HCT116 (cell line): ENCODE data around the gene NHSL2. TPM values are rescaled to one million over a fixed set of nuclear protein-coding genes. Genes with fewer than 3 reads are reported as not detected.

ENCODE experiments used
- ATAC-seq: fragments of 200-7000 bp; cut with Tn5 transposase; 2 replicates; pipeline ENCODE4 v1.9.1; 2020; ENCODE audit warnings: mild to moderate bottlenecking, moderate library complexity
- BruUV-seq: library from RNA; stranded (reverse); fragments of 400-500 nt; replicated peaks from 2 replicates; lab custom pipeline; 2021; lab: Mats Ljungman, UMichigan
- CTCF ChIA-PET: fragments of 300-600 bp; sonication (Branson Sonifier 250); formaldehyde crosslinking; loops from one replicate; lab custom pipeline; 2021; ENCODE audit warnings: antibody characterized with exemption; lab: Charles Lee
- POLR2A ChIA-PET: fragments of 300-600, 350-600 bp; sonication (Branson Sonifier 250); formaldehyde crosslinking; loops from one replicate; lab custom pipeline; 2021; ENCODE audit warnings: antibody characterized with exemption; lab: Charles Lee
- RAD21 ChIA-PET, 2 experiments: fragments of 300-600 bp; sonication (Branson Sonifier 250); formaldehyde crosslinking; loops; one replicate each; lab custom pipeline; 2023; ENCODE audit warnings: low total read pairs in 2 of 2; ENCODE audit not compliant: uncharacterized antibody in 2 of 2, unreplicated experiment in 2 of 2, low non-redundant PET in 1 of 2; lab: Charles Lee
- DNase-seq: peaks from one replicate; pipeline ENCODE4 v3.0.0-alpha.2; 2010; ENCODE audit warnings: low read depth, low spot score
- H2AFZ ChIP-seq: fragments of 200-600 bp; shearing (Covaris generic), sonication (generic); 2 replicates; pipeline ENCODE4 v1.6.1; 2017; ENCODE audit warnings: low read depth, mixed run types, mixed read lengths, antibody characterized with exemption, low read length; ENCODE audit not compliant: poor library complexity, severe bottlenecking
- H3K27ac ChIP-seq: 2 replicates; pipeline ENCODE4 v1.5.1; 2012; ENCODE audit warnings: low read depth, low read length
- H3K27me3 ChIP-seq: fragments of 200-600 bp; sonication (generic); 2 replicates; pipeline ENCODE4 v1.6.1; 2016; ENCODE audit warnings: mixed run types, low read length, mixed read lengths; ENCODE audit not compliant: insufficient read depth
- H3K36me3 ChIP-seq, 2 experiments: fragments of 200-500 bp in 1 of 2; fragments of 200-600 bp in 1 of 2; sonication (Bioruptor generic) in 1 of 2; sonication (generic) in 1 of 2; 2 replicates each; pipeline versions ENCODE4 v1.5.1 to v1.6.1; 2014 to 2016; ENCODE audit warnings: low read length in 2 of 2, inconsistent platforms in 1 of 2, mixed read lengths in 1 of 2, mixed run types in 1 of 2; ENCODE audit not compliant: insufficient read depth in 2 of 2, control insufficient read depth in 1 of 2
- H3K4me1 ChIP-seq, 2 experiments: fragments of 200-600 bp in 1 of 2; sonication (generic) in 1 of 2; 2 replicates each; pipeline versions ENCODE4 v1.5.1 to v1.6.1; 2012 to 2017; ENCODE audit warnings: low read length in 2 of 2, inconsistent platforms in 1 of 2, mild to moderate bottlenecking in 1 of 2, mixed read lengths in 1 of 2, mixed run types in 1 of 2, moderate library complexity in 1 of 2; ENCODE audit not compliant: insufficient read depth in 2 of 2, control insufficient read depth in 1 of 2
- H3K4me2 ChIP-seq: fragments of 200-600 bp; sonication (generic); 2 replicates; pipeline ENCODE4 v1.6.1; 2017; ENCODE audit warnings: mixed run types, low read length, mixed read lengths
- H3K4me3 ChIP-seq, 2 experiments: fragments of 200-600 bp in 1 of 2; sonication (generic) in 1 of 2; replicated peaks in 1 of 2; 2 replicates each; pipeline ENCODE4 v1.5.1; 2011 to 2016; ENCODE audit warnings: low read length in 2 of 2, control low read depth in 1 of 2, low read depth in 1 of 2, mild to moderate bottlenecking in 1 of 2, mixed read lengths in 1 of 2, mixed run types in 1 of 2
- H3K79me2 ChIP-seq: fragments of 200-600 bp; sonication (generic); 2 replicates; pipeline ENCODE4 v1.6.1; 2017; ENCODE audit warnings: mild to moderate bottlenecking, mixed run types, low read length, moderate library complexity, mixed read lengths; ENCODE audit not compliant: insufficient read depth
- H3K9ac ChIP-seq: fragments of 200-600 bp; sonication (generic); 2 replicates; pipeline ENCODE4 v1.6.1; 2016; ENCODE audit warnings: low read length, mixed read lengths
- H3K9me2 ChIP-seq: fragments of 200-600 bp; sonication (generic), shearing (Covaris generic); 2 replicates; pipeline ENCODE4 v1.6.1; 2017; ENCODE audit warnings: mixed run types, mild to moderate bottlenecking, moderate library complexity; ENCODE audit not compliant: insufficient read depth
- H3K9me3 ChIP-seq, 2 experiments: fragments of 200-500 bp in 1 of 2; fragments of 200-600 bp in 1 of 2; sonication (Bioruptor generic) in 1 of 2; sonication (generic) in 1 of 2; 2 replicates each; pipeline ENCODE4 v1.6.1; 2014 to 2017; ENCODE audit warnings: low read length in 2 of 2, mixed read lengths in 2 of 2, inconsistent platforms in 1 of 2, low read depth in 1 of 2, mild to moderate bottlenecking in 1 of 2, mixed run types in 1 of 2, moderate library complexity in 1 of 2; ENCODE audit not compliant: control insufficient read depth in 1 of 2, insufficient read depth in 1 of 2
- H4K20me1 ChIP-seq: fragments of 200-600 bp; sonication (generic), shearing (Covaris generic); 2 replicates; pipeline ENCODE4 v1.6.1; 2017; ENCODE audit warnings: mixed run types, mild to moderate bottlenecking, moderate library complexity; ENCODE audit not compliant: insufficient read depth
- CBX3 ChIP-seq: IDR thresholded peaks from 2 replicates; pipeline ENCODE4 v1.6.1; 2012; ENCODE audit warnings: low read depth
- CEBPB ChIP-seq: IDR thresholded peaks from 2 replicates; pipeline ENCODE4 v1.6.1; 2012; ENCODE audit warnings: low read depth
- CTCF ChIP-seq, 3 experiments: fragments of 200-600 bp in 1 of 3; sonication (generic) in 1 of 3; IDR thresholded peaks in 2 of 3; conservative IDR thresholded peaks in 1 of 3; 2 replicates each; pipeline ENCODE4 v1.5.1; 2012 to 2017; ENCODE audit warnings: low read depth in 2 of 3, low read length in 2 of 3, antibody characterized with exemption in 1 of 3, borderline replicate concordance in 1 of 3, control low read depth in 1 of 3, mild to moderate bottlenecking in 1 of 3, mixed read lengths in 1 of 3, mixed run types in 1 of 3, moderate library complexity in 1 of 3; ENCODE audit not compliant: insufficient read depth in 1 of 3
- EGR1 ChIP-seq: IDR thresholded peaks from 2 replicates; pipeline ENCODE4 v1.6.1; 2012; ENCODE audit warnings: low read depth
- ELF1 ChIP-seq: IDR thresholded peaks from 2 replicates; pipeline ENCODE4 v1.6.1; 2012; ENCODE audit warnings: low read depth, borderline replicate concordance
- EZH2 ChIP-seq: fragments of 200-600 bp; sonication (generic); IDR thresholded peaks from 2 replicates; pipeline ENCODE4 v1.6.1; 2017; ENCODE audit warnings: antibody characterized with exemption, mixed run types
- EZH2phosphoT487 ChIP-seq: fragments of 200-600 bp; IDR thresholded peaks from 2 replicates; pipeline ENCODE4 v1.6.1; 2018; ENCODE audit warnings: antibody characterized with exemption, borderline replicate concordance
- JUND ChIP-seq: IDR thresholded peaks from 2 replicates; pipeline ENCODE4 v1.6.1; 2012
- POLR2A ChIP-seq: IDR thresholded peaks from 2 replicates; pipeline ENCODE4 v1.7.0; 2011; ENCODE audit warnings: borderline replicate concordance; ENCODE audit not compliant: insufficient read depth, insufficient read length; ENCODE audit errors: extremely low read depth
- POLR2AphosphoS5 ChIP-seq: IDR thresholded peaks from 2 replicates; pipeline ENCODE4 v1.6.1; 2011; ENCODE audit warnings: mild to moderate bottlenecking, low read depth, low read length, moderate library complexity
- RAD21 ChIP-seq: IDR thresholded peaks from 2 replicates; pipeline ENCODE4 v1.6.1; 2012; ENCODE audit warnings: low read depth, mild to moderate bottlenecking
- REST ChIP-seq: IDR thresholded peaks from 2 replicates; pipeline ENCODE4 v1.6.1; 2012; ENCODE audit warnings: low read depth
- SIN3A ChIP-seq: IDR thresholded peaks from 2 replicates; pipeline ENCODE4 v1.6.1; 2012; ENCODE audit warnings: low read depth
- SP1 ChIP-seq: IDR thresholded peaks from 2 replicates; pipeline ENCODE4 v1.6.1; 2012; ENCODE audit warnings: low read depth
- SRF ChIP-seq: IDR thresholded peaks from 2 replicates; pipeline ENCODE4 v1.6.1; 2012; ENCODE audit warnings: low read depth
- TCF7L2 ChIP-seq: IDR thresholded peaks from 2 replicates; pipeline ENCODE4 v1.7.0; 2011; ENCODE audit warnings: borderline replicate concordance, inconsistent platforms; ENCODE audit not compliant: insufficient read depth, insufficient read length; ENCODE audit errors: extremely low read depth
- YY1 ChIP-seq: IDR thresholded peaks from 2 replicates; pipeline ENCODE4 v1.6.1; 2011; ENCODE audit warnings: low read length, low read depth, moderate library complexity, mild to moderate bottlenecking; ENCODE audit not compliant: insufficient replicate concordance; ENCODE audit errors: extremely low read depth
- ZBTB33 ChIP-seq: IDR thresholded peaks from 2 replicates; pipeline ENCODE4 v1.6.1; 2011; ENCODE audit warnings: mild to moderate bottlenecking, low read length, moderate library complexity; ENCODE audit not compliant: insufficient replicate concordance; ENCODE audit errors: extremely low read depth
- ZFX ChIP-seq: fragments of 450-650 bp; IDR thresholded peaks from 2 replicates; pipeline ENCODE4 v1.6.1; 2017
- ZNF274 ChIP-seq: fragments of 200-500 bp; sonication (Bioruptor generic); IDR thresholded peaks from 2 replicates; pipeline ENCODE4 v1.6.1; 2014; ENCODE audit warnings: mild to moderate bottlenecking, low read depth, low read length, inconsistent platforms
- intact Hi-C: fragments of 100-400 bp; cut with micrococcal nuclease; formaldehyde crosslinking; loops from 2 replicates; pipeline ENCODE4 v1.10.0; 2022
- total RNA-seq: library from RNA; stranded (reverse); gene quantifications from one replicate; pipeline ENCODE4 v1.2.1, GENCODE V29; 2021; ENCODE audit not compliant: unreplicated experiment

NHSL2 gene
- total RNA-seq, 1 experiment from 2014 or later, result 0.22 TPM

GRCh38 chrX:72060196-72060920, 149.7 kb downstream of the NHSL2 start:
- no peaks in the 10 kb centered on the region; the same call in 1 of the 2 replicates for H3K27me3 ChIP-seq

More at GRCh38 chrX:72060196-72060920, 149.7 kb downstream of the NHSL2 start:
- Histone ChIP-seq H3K4me2 (no peak overlapping the region), H3K9me2 (no peaks in the 10 kb centered on the region), H3K9me3 (no peaks in the 10 kb centered on the region), H3K27ac (no peak overlapping the region), H2AFZ (no peak overlapping the region), H3K4me3 (no peak overlapping the region), H3K9ac (no peak overlapping the region), H4K20me1 (no peaks in the 10 kb centered on the region), H3K4me1 (no peaks in the 10 kb centered on the region), H3K36me3 (no peaks in the 10 kb centered on the region), H3K79me2 (no peaks in the 10 kb centered on the region)
- ChIA-PET POLR2A (no interaction called here), RAD21 (no interaction called here), CTCF (no interaction called here)
- ATAC-seq (no peak), DNase-seq (no peak)
- intact Hi-C loops, result no loop called here
- TF ChIP-seq EZH2phosphoT487 (no peak), SRF (no peak), CTCF (IDR thresholded peaks at IDR 0.05 in 2 of 3, conservative IDR thresholded peaks at IDR 0.05 in 1 of 3; ENCODE audit: borderline replicate concordance in 1 of 3, insufficient read depth in 1 of 3, low read depth in 2 of 3, low read length in 2 of 3) (no peak), ZFX (no peak), EZH2 (no peak), ZNF274 (no peak), EGR1 (no peak), CEBPB (no peak), TCF7L2 (no peak), JUND (no peak), POLR2AphosphoS5 (no peak), REST (no peak), CBX3 (no peak), ELF1 (no peak), POLR2A (no peak), SIN3A (no peak), YY1 (no peak), ZBTB33 (no peak), SP1 (no peak), RAD21 (no peak)
- BruUV-seq, result no TSS peak
